Liver (tissue), 9 donors: ENCODE data around the gene SLC39A13. TPM values are rescaled to one million over a fixed set of nuclear protein-coding genes. Genes with fewer than 3 reads are reported as not detected.

Experiments used
- DNase-seq: peaks from one replicate; pipeline ENCODE4 v3.0.0-alpha.2; 2017; ENCODE audit warnings: low spot score
- H3K27ac ChIP-seq, 2 donors: one replicate each; pipeline ENCODE4 v1.7.0; 2013; ENCODE audit warnings: inconsistent platforms in 2 of 2, low read length in 2 of 2, control low read depth in 1 of 2, low read depth in 1 of 2, mild to moderate bottlenecking in 1 of 2
- H3K27me3 ChIP-seq, 4 donors: one replicate each; pipeline versions ENCODE4 v1.6.1 to v1.7.0; 2013; ENCODE audit warnings: low read length in 3 of 4, inconsistent platforms in 1 of 4, mild to moderate bottlenecking in 1 of 4, moderate library complexity in 1 of 4; ENCODE audit not compliant: control insufficient read depth in 4 of 4, insufficient read depth in 4 of 4
- H3K36me3 ChIP-seq, 4 donors: one replicate each; pipeline versions ENCODE4 v1.6.1 to v1.7.0; 2013; ENCODE audit warnings: low read length in 3 of 4, mild to moderate bottlenecking in 3 of 4, low read depth in 1 of 4, moderate library complexity in 1 of 4; ENCODE audit not compliant: control insufficient read depth in 4 of 4, insufficient read depth in 3 of 4
- H3K4me1 ChIP-seq, 4 donors: one replicate each; pipeline versions ENCODE4 v1.6.1 to v1.7.0; 2013; ENCODE audit warnings: low read length in 3 of 4, mild to moderate bottlenecking in 3 of 4, moderate library complexity in 1 of 4; ENCODE audit not compliant: control insufficient read depth in 4 of 4, insufficient read depth in 4 of 4
- H3K4me3 ChIP-seq, 3 donors: one replicate each; pipeline versions ENCODE4 v1.6.1 to v1.7.0; 2013; ENCODE audit warnings: low read length in 3 of 3, control low read depth in 1 of 3, low read depth in 1 of 3, mild to moderate bottlenecking in 1 of 3
- H3K9ac ChIP-seq, 2 donors: one replicate each; pipeline ENCODE4 v1.7.0; 2013; ENCODE audit warnings: low read length in 2 of 2, mild to moderate bottlenecking in 2 of 2, moderate library complexity in 2 of 2, control low read depth in 1 of 2, low read depth in 1 of 2
- H3K9me3 ChIP-seq, 4 donors: one replicate each; pipeline versions ENCODE4 v1.6.1 to v1.7.0; 2013; ENCODE audit warnings: low read length in 3 of 4; ENCODE audit not compliant: control insufficient read depth in 4 of 4
- FOXA1 ChIP-seq: IDR thresholded peaks from 2 replicates; pipeline ENCODE4 v1.6.1; 2016; ENCODE audit warnings: antibody characterized with exemption
- FOXA2 ChIP-seq: IDR thresholded peaks from 2 replicates; pipeline ENCODE4 v1.6.1; 2016; ENCODE audit warnings: antibody characterized with exemption
- HNF4A ChIP-seq, 2 donors: conservative IDR thresholded peaks; 2 replicates each; pipeline ENCODE4 v1.6.1; 2016; ENCODE audit warnings: antibody characterized with exemption in 2 of 2, mild to moderate bottlenecking in 2 of 2
- HNF4G ChIP-seq: IDR thresholded peaks from 2 replicates; pipeline ENCODE4 v1.6.1; 2016; ENCODE audit warnings: antibody characterized with exemption
- JUND ChIP-seq, 2 donors: IDR thresholded peaks; 2 replicates each; pipeline ENCODE4 v1.6.1; 2016; ENCODE audit warnings: antibody characterized with exemption in 2 of 2
- RXRA ChIP-seq, 2 donors: IDR thresholded peaks; 2 replicates each; pipeline ENCODE4 v1.6.1; 2017 to 2018; ENCODE audit warnings: antibody characterized with exemption in 2 of 2, mild to moderate bottlenecking in 1 of 2
- SP1 ChIP-seq: IDR thresholded peaks from 2 replicates; pipeline ENCODE4 v1.6.1; 2018; ENCODE audit warnings: antibody characterized with exemption, mild to moderate bottlenecking
- TAF1 ChIP-seq: conservative IDR thresholded peaks from 2 replicates; pipeline ENCODE4 v1.6.1; 2016; ENCODE audit warnings: antibody characterized with exemption, mild to moderate bottlenecking
- WGBS: extraction: QIAGEN DNeasy Blood & Tissue Kit; methylation state at CpG from one replicate; pipeline ENCODE4 v1.1.7; 2013; 5-methylcytosine and 5-hydroxymethylcytosine counted together
- polyA plus RNA-seq, 2 donors: library from polyadenylated mRNA; stranded (reverse) in 1 of 2; unstranded in 1 of 2; fragments of 200-250 nt in 1 of 2; fragments of >200 nt in 1 of 2; fragmentation: Nextera tagmentation in 1 of 2; extraction: Ambion mirVana in 1 of 2; gene quantifications; one replicate each; pipeline versions ENCODE4 v1.2.1 to v1.2.3, GENCODE V29; 2013 to 2015
- total RNA-seq, 2 donors: library from RNA; depleted of rRNA; stranded (reverse); fragments of >200 nt; gene quantifications; one replicate each; pipeline ENCODE4 v1.2.3, GENCODE V29; 2014
- TF ChIP-seq, protein P1 (sequence below): IDR thresholded peaks from 2 replicates; pipeline ENCODE4 v1.6.1; 2016; ENCODE audit warnings: antibody characterized with exemption, mild to moderate bottlenecking
- TF ChIP-seq, protein P2 (sequence below): IDR thresholded peaks from 2 replicates; pipeline ENCODE4 v1.6.1; 2016; ENCODE audit warnings: antibody characterized with exemption
- donor health status: healthy.
- donor health status: healthy.
- donor health status: healthy.
- donor health status: healthy.
- donor health status: healthy.

SLC39A13 gene
- total and polyA plus RNA-seq, 4 donors = 8.2 to 17.5 (median 10.7) TPM

DNA sequence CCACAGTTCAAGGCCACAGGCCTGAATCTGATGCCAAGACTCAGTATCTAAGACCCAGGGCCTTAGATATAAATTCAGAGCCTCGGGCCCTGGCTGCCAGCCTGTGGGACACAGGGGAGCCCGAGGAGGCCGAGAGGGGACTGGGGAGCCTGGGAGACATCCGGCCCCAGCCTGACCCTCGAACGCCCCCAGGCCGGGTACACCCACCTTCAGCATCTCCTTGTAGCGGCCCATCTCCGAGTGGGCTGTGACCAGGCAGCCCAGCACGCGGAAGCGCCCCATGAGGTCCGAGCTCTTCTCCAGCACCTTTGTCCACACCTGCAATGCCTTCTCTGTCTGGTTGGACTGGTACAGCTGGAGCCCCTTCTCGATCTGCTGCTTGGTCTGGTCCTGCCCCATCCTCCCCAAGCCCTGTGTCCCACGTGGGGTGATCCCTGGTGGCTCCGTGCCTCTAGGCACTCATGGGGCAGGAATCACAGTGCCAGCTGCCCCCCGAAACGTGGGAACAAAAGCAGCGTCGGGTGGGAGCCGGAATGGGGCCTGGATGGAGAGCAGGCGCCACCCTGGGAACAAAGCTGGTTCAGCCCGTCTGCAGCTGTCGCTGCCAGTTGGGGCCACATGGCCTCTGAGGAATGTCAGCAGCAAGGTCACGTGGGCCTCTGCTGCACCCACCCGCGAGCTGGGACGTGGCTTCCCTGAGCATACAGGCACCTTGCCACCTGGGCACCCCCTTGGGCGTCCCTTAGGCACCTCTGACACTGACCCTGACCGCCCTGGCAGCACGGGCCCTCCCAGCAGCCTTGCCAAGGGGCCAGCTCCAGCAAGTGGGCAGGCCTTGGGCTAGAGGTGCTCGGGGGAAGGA, 40.4 kb downstream of the SLC39A13 start, which contains the start of gene RAPSN:
Gene RAPSN (minus strand): TSS at position 571 of the 862 bp plus-strand sequence. CDS start 172 bp downstream, at position 399.
- no peaks in the 10 kb centered on the region for H3K27me3 ChIP-seq
- 93% methylated on average over 32 of the region's 32 CpGs for WGBS
- peaks cover 2 to 9% (median 5%) of the 10 kb centered on the region in 4 donors for H3K4me1 ChIP-seq
- H3K36me3 ChIP-seq = no peaks in the 10 kb centered on the region
- TF ChIP-seq RXRA (IDR thresholded peaks at IDR 0.05) = no peak
- H3K9me3 ChIP-seq = no peaks in the 10 kb centered on the region
- H3K27ac ChIP-seq = no peak within 1 kb of the TSS
- H3K9ac ChIP-seq = no peak within 1 kb of the TSS
- H3K4me3 ChIP-seq = no peak within 1 kb of the TSS
- no peak for DNase-seq

DNA sequence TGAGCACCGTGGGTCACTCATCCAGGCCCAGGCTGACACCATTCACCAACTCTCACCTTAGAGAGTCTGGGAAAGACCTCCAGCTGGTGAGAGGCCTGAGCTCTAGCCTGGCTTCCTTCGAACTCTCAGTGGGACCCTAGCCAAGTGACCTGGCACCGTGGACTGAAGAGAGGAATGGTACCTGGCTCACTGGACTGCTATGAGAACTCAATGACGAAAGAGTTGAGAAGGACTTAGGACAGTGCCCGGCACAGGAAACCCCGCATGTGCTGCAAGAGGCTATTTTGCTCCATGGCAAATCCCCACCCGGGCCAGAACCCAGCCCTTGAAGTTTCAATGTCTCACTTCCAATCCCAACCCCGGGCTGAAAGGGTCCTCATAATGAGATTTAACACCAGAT, 41.2 kb downstream of the SLC39A13 start:
- no peaks in the 10 kb centered on the region for H3K27me3 ChIP-seq
- H3K4me3 ChIP-seq = no peak overlapping the region
- H3K27ac ChIP-seq = no peak overlapping the region
- H3K9ac ChIP-seq = no peak overlapping the region
- H3K4me1 ChIP-seq = peaks cover 0 to 11% (median 5%) of the 10 kb centered on the region in 4 donors
- no peaks in the 10 kb centered on the region for H3K9me3 ChIP-seq
- H3K36me3 ChIP-seq = no peaks in the 10 kb centered on the region
- TF ChIP-seq TAF1 (no peak), HNF4A (conservative IDR thresholded peaks at IDR 0.05) (peak; percentile 65 to 68), FOXA2 (no peak), SP1 (peak; percentile 28), RXRA (IDR thresholded peaks at IDR 0.05) (peak; percentile 30 to 51)
- TF ChIP-seq, protein P1, sequence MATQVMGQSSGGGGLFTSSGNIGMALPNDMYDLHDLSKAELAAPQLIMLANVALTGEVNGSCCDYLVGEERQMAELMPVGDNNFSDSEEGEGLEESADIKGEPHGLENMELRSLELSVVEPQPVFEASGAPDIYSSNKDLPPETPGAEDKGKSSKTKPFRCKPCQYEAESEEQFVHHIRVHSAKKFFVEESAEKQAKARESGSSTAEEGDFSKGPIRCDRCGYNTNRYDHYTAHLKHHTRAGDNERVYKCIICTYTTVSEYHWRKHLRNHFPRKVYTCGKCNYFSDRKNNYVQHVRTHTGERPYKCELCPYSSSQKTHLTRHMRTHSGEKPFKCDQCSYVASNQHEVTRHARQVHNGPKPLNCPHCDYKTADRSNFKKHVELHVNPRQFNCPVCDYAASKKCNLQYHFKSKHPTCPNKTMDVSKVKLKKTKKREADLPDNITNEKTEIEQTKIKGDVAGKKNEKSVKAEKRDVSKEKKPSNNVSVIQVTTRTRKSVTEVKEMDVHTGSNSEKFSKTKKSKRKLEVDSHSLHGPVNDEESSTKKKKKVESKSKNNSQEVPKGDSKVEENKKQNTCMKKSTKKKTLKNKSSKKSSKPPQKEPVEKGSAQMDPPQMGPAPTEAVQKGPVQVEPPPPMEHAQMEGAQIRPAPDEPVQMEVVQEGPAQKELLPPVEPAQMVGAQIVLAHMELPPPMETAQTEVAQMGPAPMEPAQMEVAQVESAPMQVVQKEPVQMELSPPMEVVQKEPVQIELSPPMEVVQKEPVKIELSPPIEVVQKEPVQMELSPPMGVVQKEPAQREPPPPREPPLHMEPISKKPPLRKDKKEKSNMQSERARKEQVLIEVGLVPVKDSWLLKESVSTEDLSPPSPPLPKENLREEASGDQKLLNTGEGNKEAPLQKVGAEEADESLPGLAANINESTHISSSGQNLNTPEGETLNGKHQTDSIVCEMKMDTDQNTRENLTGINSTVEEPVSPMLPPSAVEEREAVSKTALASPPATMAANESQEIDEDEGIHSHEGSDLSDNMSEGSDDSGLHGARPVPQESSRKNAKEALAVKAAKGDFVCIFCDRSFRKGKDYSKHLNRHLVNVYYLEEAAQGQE = peak; percentile 60
- TF ChIP-seq, protein P2, sequence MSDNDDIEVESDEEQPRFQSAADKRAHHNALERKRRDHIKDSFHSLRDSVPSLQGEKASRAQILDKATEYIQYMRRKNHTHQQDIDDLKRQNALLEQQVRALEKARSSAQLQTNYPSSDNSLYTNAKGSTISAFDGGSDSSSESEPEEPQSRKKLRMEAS = no peak
- DNase-seq = no peak
- WGBS = 42% methylated on average over 8 of the region's 8 CpGs

DNA sequence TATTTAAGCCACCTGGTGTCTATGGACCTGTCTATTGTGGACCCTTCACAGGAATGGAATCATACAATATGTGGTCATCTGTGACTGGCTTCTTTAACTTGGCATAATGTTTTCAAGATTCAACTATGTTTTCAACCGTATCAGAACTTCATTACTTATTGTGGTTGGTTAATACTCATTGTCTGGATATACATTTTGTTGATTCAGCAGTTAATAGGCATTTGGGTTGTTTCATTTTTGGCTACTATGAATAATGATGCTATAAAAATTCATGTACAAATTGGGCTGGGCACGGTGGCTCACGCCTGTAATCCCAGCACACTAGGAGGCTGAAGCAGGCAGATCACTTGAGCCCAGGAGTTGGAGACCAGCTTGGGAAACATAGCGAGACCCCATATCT, 43.0 kb downstream of the SLC39A13 start:
- Histone ChIP-seq H3K4me1 (peaks cover 0 to 14% (median 7%) of the 10 kb centered on the region in 4 donors), H3K9ac (no peak overlapping the region), H3K4me3 (no peak overlapping the region), H3K36me3 (no peaks in the 10 kb centered on the region), H3K27me3 (no peaks in the 10 kb centered on the region), H3K27ac (no peak overlapping the region), H3K9me3 (no peaks in the 10 kb centered on the region)
- no peak for DNase-seq
- TF ChIP-seq HNF4G (no peak), JUND (IDR thresholded peaks at IDR 0.05) (no peak), FOXA1 (no peak)
- WGBS = 94% methylated on average over 4 of the region's 4 CpGs
